T-helper 1 cell treated with Interleukin-12 subunit alpha and Interleukin-12 subunit beta and Interleukin-4 antibody, amounts not matched to agents 30 ng/mL and 1 ng/mL, for 36 hours (primary cell): ENCODE results near the gene WBP1L. TPM values are rescaled to one million over a fixed set of nuclear protein-coding genes. Genes with fewer than 3 reads are reported as not detected.

Experiments used
- intact Hi-C: fragments of 100-400 bp; cut with micrococcal nuclease; formaldehyde crosslinking; loops from one replicate; pipeline ENCODE4 v1.15.1; 2024
- total RNA-seq: library from RNA; stranded (reverse); gene quantifications from 2 replicates; pipeline ENCODE4 v1.2.3, GENCODE V29; 2022

Gene WBP1L
- total RNA-seq, 1 donor from 2014 or later = 35.9 TPM

GRCh38 chr10:102720775-102721301, 22.9 kb upstream of the WBP1L start:
- intact Hi-C loops = no loop called here

- intact Hi-C loops = no loop called here
Observed at GRCh38 chr10:102721954-102722353, 21.8 kb upstream of the WBP1L start.

- intact Hi-C loops = no loop called here
Observed at GRCh38 chr10:102723989-102724388, 19.8 kb upstream of the WBP1L start.

- intact Hi-C loops = loop anchor here (5.0 kb wide), 1 partner anchor 191 kb away; the partner anchor contains the start of gene CNNM2
Observed at GRCh38 chr10:102726274-102726673, 17.5 kb upstream of the WBP1L start.

- intact Hi-C loops = loop anchor here (5.0 kb wide), 1 partner anchor 190 kb away; the partner anchor contains the start of gene CNNM2
Observed at GRCh38 chr10:102727037-102727818, 16.5 kb upstream of the WBP1L start.

GRCh38 chr10:102729029-102730026, 14.4 kb upstream of the WBP1L start:
- intact Hi-C loops = loop anchor here (1.0 to 5.0 kb wide), 4 partner anchors 172 to 515 kb away; partner anchors contain the start of genes CNNM2 and RPEL1

- intact Hi-C loops = no loop called here
Observed at GRCh38 chr10:102731222-102731800, 12.4 kb upstream of the WBP1L start.

- intact Hi-C loops = no loop called here
Observed at GRCh38 chr10:102732661-102733060, 11.1 kb upstream of the WBP1L start.

- intact Hi-C loops = no loop called here
Observed at GRCh38 chr10:102735065-102735562, 8.6 kb upstream of the WBP1L start.

- intact Hi-C loops = no loop called here
Observed at GRCh38 chr10:102738692-102739121, 5.0 kb upstream of the WBP1L start.

GRCh38 chr10:102740229-102740628, 3.5 kb upstream of the WBP1L start:
- intact Hi-C loops = loop anchor here (5.0 kb wide), 1 partner anchor 308 kb away; the partner anchor contains the start of gene CUEDC2

- intact Hi-C loops = loop anchor here (2.0 to 5.0 kb wide), 2 partner anchors 309 to 451 kb away; partner anchors contain the start of genes CUEDC2 and NT5C2
Observed at GRCh38 chr10:102741726-102742237, 2.0 kb upstream of the WBP1L start.

GRCh38 chr10:102742313-102742712, 1.4 kb upstream of the WBP1L start:
- intact Hi-C loops = loop anchor here (2.0 to 5.0 kb wide), 2 partner anchors 310 to 450 kb away; partner anchors contain the start of genes CUEDC2 and NT5C2

- intact Hi-C loops = loop anchor here (1.0 to 5.0 kb wide), 14 partner anchors 29 to 653 kb away; partner anchors contain the start of genes ARL3, ATP5MK, BORCS7 and CNNM2
Observed at GRCh38 chr10:102743078-102743587, 615 bp upstream of the WBP1L start.

GRCh38 chr10:102744374-102745051, 765 bp downstream of the WBP1L start:
- intact Hi-C loops = loop anchor here (5.0 kb wide), 1 partner anchor 312 kb away; the partner anchor contains the start of gene CUEDC2

- intact Hi-C loops = no loop called here
Observed at GRCh38 chr10:102745157-102745556, 1.4 kb downstream of the WBP1L start.

GRCh38 chr10:102752266-102752930, 8.7 kb downstream of the WBP1L start:
- intact Hi-C loops = loop anchor here (2.0 to 5.0 kb wide), 2 partner anchors 22 to 50 kb away; no protein-coding TSS in a partner anchor

- intact Hi-C loops = loop anchor here (1.0 to 5.0 kb wide), 3 partner anchors 22 to 148 kb away; no protein-coding TSS in a partner anchor
Observed at GRCh38 chr10:102752934-102753664, 9.4 kb downstream of the WBP1L start.
